ENCODE measurements around the gene KRT37.

KRT37 gene

GRCh38 chr17:41418116-41418860, 6.1 kb downstream of the KRT37 start:
- TF ChIP-seq EZH2 (IDR thresholded peaks at IDR 0.05; ENCODE audit: borderline replicate concordance, low read length), result no peak
- no peak for TF ChIP-seq CTCF (IDR thresholded peaks at IDR 0.05; ENCODE audit: low read length)
- Histone ChIP-seq H2AFZ (ENCODE audit: low read length) (no peak overlapping the region), H3K27me3 (ENCODE audit: insufficient read depth, low read length) (no peaks in the 10 kb centered on the region)

DNA sequence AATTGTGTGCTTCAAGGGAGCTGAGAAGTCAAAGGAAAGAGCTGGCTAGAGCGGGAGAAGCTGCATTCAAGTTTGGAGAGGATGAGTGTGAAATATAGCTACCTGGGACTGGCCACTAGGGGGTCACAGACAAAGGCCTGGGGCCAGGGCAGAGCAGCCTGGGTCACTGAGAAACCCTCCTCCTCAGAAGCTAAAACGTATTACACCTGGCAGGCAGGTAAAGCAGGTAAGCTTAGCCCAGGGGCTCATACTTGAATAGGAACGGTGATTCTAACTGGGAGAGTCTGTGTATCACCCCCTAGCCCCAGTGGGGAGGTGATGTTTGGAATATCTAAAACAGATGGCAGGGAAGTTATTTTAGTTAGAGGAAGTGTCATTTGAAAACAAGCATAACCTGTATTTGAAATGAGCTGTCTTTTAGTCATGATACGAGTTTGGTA, 6.8 kb downstream of the KRT37 start:
- Histone ChIP-seq H4K20me1 (ENCODE audit: insufficient read depth, low read length) (no peaks in the 10 kb centered on the region), H3F3A (ENCODE audit: insufficient read depth, low read length) (no peaks in the 10 kb centered on the region), H3K9me3 (ENCODE audit: low read length) (no peaks in the 10 kb centered on the region), H3K27ac (ENCODE audit: low read depth, low read length, poor library complexity, severe bottlenecking) (no peak overlapping the region), H3K9ac (ENCODE audit: low read length) (no peak overlapping the region), H3K27me3 (ENCODE audit: insufficient read depth, low read length) (no peaks in the 10 kb centered on the region), H2AFZ (ENCODE audit: low read length) (no peak overlapping the region), H3K4me3 (ENCODE audit: low read depth, low read length, poor library complexity, severe bottlenecking) (no peak overlapping the region), H3K4me1 (ENCODE audit: insufficient read depth, low read length, severe bottlenecking) (no peaks in the 10 kb centered on the region), H3K36me3 (ENCODE audit: insufficient read depth, low read length) (no peaks in the 10 kb centered on the region), H3K9me2 (ENCODE audit: low read depth, low read length) (no peaks in the 10 kb centered on the region), H3K79me2 (ENCODE audit: insufficient read depth, low read length) (no peaks in the 10 kb centered on the region), H3K4me2 (ENCODE audit: low read length) (no peak overlapping the region)
- TF ChIP-seq CTCF (IDR thresholded peaks at IDR 0.05; ENCODE audit: low read length), result peak; percentile 54
- no peak for TF ChIP-seq EZH2 (IDR thresholded peaks at IDR 0.05; ENCODE audit: borderline replicate concordance, low read length)

More at GRCh38 chr17:41418116-41418860, 6.1 kb downstream of the KRT37 start:
- Histone ChIP-seq H3K4me3 (ENCODE audit: low read depth, low read length, poor library complexity, severe bottlenecking) (no peak overlapping the region), H3K36me3 (ENCODE audit: insufficient read depth, low read length) (no peaks in the 10 kb centered on the region), H3F3A (ENCODE audit: insufficient read depth, low read length) (no peaks in the 10 kb centered on the region), H4K20me1 (ENCODE audit: insufficient read depth, low read length) (no peaks in the 10 kb centered on the region), H3K9me3 (ENCODE audit: low read length) (no peaks in the 10 kb centered on the region), H3K27ac (ENCODE audit: low read depth, low read length, poor library complexity, severe bottlenecking) (no peak overlapping the region), H3K9ac (ENCODE audit: low read length) (no peak overlapping the region), H3K79me2 (ENCODE audit: insufficient read depth, low read length) (no peaks in the 10 kb centered on the region), H3K4me1 (ENCODE audit: insufficient read depth, low read length, severe bottlenecking) (no peaks in the 10 kb centered on the region), H3K4me2 (ENCODE audit: low read length) (no peak overlapping the region), H3K9me2 (ENCODE audit: low read depth, low read length) (no peaks in the 10 kb centered on the region)

GRCh38 chr17:41417127-41417526, 7.3 kb downstream of the KRT37 start:
- no peak for TF ChIP-seq CTCF (IDR thresholded peaks at IDR 0.05; ENCODE audit: low read length)
- no peak for TF ChIP-seq EZH2 (IDR thresholded peaks at IDR 0.05; ENCODE audit: borderline replicate concordance, low read length)
- Histone ChIP-seq H3K9ac (ENCODE audit: low read length) (no peak overlapping the region), H3K27me3 (ENCODE audit: insufficient read depth, low read length) (no peaks in the 10 kb centered on the region), H3F3A (ENCODE audit: insufficient read depth, low read length) (no peaks in the 10 kb centered on the region), H3K36me3 (ENCODE audit: insufficient read depth, low read length) (no peaks in the 10 kb centered on the region), H3K9me2 (ENCODE audit: low read depth, low read length) (no peaks in the 10 kb centered on the region), H3K9me3 (ENCODE audit: low read length) (no peaks in the 10 kb centered on the region), H3K27ac (ENCODE audit: low read depth, low read length, poor library complexity, severe bottlenecking) (no peak overlapping the region), H3K4me3 (ENCODE audit: low read depth, low read length, poor library complexity, severe bottlenecking) (no peak overlapping the region), H3K79me2 (ENCODE audit: insufficient read depth, low read length) (no peaks in the 10 kb centered on the region), H4K20me1 (ENCODE audit: insufficient read depth, low read length) (no peaks in the 10 kb centered on the region), H2AFZ (ENCODE audit: low read length) (no peak overlapping the region), H3K4me2 (ENCODE audit: low read length) (no peak overlapping the region), H3K4me1 (ENCODE audit: insufficient read depth, low read length, severe bottlenecking) (no peaks in the 10 kb centered on the region)
